Measurements from ENCODE around the gene FBRSL1.
"Not testable (repeated sequence)": the region's sequence is repeated elsewhere in the genome, so short reads cannot be mapped to it uniquely, and the experiment has no call there.

The FBRSL1 gene

DNA sequence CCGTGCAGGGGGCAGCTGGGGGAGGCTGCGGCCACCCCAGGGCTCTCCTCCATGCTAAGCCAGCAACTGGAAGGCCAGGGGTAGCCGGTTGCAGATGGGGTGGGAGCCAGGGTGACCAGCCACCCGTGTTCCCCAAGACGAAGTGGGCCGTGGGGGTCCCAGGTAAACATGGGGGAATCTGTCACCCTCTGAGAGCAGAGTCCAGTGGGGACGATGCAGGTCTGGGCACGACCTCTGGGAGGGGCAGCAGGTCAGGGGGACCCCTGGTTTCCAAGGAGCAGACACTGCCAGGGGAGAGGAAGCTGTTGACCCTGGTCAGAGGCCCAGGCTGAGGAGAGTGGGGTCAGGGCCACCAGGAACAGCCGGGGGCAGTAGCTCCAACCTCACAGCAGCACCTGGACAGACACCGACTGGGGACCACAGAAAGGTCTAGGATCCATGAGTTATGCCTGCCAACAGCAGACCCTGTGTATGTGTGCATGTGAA is 35.0 kb upstream of the FBRSL1 start:
- Histone ChIP-seq H3K27ac (ENCODE audit: low read length) (no peak overlapping the region), H3K27me3 (ENCODE audit: low read depth, low read length) (no peaks in the 10 kb centered on the region), H3K4me3 (ENCODE audit: low read depth in 1 of 2, low read length in 2 of 2) (no peak overlapping the region), H3K4me1 (ENCODE audit: control insufficient read depth in 1 of 2, insufficient read depth in 2 of 2, low read length in 2 of 2) (peaks cover 0 to 4% of the 10 kb centered on the region in 2 donors), H3K9me3 (ENCODE audit: control insufficient read depth in 1 of 2, low read length in 2 of 2) (no peaks in the 10 kb centered on the region), H3K36me3 (ENCODE audit: control insufficient read depth in 1 of 2, insufficient read depth in 2 of 2, low read length in 2 of 2) (no peaks in the 10 kb centered on the region)

DNA sequence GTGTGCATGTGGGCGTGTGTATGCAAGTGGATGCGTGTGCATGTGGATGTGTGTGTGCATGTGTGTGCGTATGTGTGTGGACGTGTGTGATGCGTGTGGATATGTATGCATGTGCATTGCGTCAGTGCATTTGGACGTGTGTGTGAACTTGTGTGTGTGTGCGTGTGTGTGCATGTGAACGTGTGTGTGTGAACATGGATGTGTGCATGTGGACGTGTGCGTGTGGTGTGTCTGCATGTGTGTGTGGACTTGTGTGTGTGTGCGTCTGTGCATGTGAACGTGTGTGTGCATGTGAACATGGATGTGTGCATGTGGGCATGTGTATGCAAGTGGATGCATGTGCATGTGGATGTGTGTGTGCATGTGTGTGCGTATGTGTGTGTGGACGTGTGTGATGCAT is 34.4 kb upstream of the FBRSL1 start:
- Histone ChIP-seq H3K27me3 (ENCODE audit: low read depth, low read length) (no peaks in the 10 kb centered on the region), H3K9me3 (ENCODE audit: control insufficient read depth in 1 of 2, low read length in 2 of 2) (no peaks in the 10 kb centered on the region), H3K4me1 (ENCODE audit: control insufficient read depth in 1 of 2, insufficient read depth in 2 of 2, low read length in 2 of 2) (no peaks in the 10 kb centered on the region), H3K27ac (ENCODE audit: low read length) (no peak overlapping the region), H3K4me3 (ENCODE audit: low read depth in 1 of 2, low read length in 2 of 2) (no peak overlapping the region), H3K36me3 (ENCODE audit: control insufficient read depth in 1 of 2, insufficient read depth in 2 of 2, low read length in 2 of 2) (no peaks in the 10 kb centered on the region)

DNA sequence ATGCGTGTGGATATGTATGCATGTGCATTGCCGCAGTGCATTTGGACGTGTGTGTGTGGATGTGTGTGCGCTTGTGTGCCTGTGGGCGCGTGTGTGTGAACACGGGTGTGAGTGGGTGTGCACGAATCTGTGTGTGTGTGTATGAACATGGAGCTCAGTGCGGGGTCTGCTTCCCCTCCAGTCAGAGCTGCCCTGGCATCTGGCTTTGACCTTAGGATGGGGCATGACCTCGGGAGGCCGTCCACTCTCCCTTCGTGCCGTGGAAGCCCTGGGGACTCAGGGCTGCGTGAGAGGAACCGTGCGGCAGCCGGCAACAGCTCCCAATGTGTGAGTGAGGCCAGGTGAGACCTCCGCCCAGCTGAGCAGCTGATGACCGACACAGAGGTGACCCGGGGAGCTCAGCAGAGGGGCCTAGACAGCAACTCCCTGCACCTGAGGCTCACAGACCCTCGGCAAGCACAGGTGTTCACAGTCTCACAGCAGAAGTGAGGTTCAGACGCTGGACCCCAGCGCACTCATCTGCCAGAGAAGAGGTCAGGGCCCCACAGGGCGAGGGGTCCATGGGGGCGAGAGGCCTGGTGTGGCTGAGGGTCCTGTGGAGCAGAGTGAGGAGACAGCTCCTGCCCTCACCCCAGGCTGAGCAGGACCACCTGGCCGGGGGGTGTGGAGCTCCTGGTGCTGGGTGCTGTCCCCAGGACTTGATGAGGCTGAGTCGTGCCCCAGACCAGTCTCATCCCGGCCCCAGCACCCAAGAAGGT is 33.6 kb upstream of the FBRSL1 start:
- H3K4me1 ChIP-seq (ENCODE audit: control insufficient read depth in 1 of 2, insufficient read depth in 2 of 2, low read length in 2 of 2), result no peaks in the 10 kb centered on the region
- H3K27me3 ChIP-seq (ENCODE audit: low read depth, low read length), result no peaks in the 10 kb centered on the region
- H3K27ac ChIP-seq (ENCODE audit: low read length), result no peak overlapping the region
- H3K9me3 ChIP-seq (ENCODE audit: control insufficient read depth in 1 of 2, low read length in 2 of 2), result no peaks in the 10 kb centered on the region
- no peaks in the 10 kb centered on the region for H3K36me3 ChIP-seq (ENCODE audit: control insufficient read depth in 1 of 2, insufficient read depth in 2 of 2, low read length in 2 of 2)
- no peak overlapping the region for H3K4me3 ChIP-seq (ENCODE audit: low read depth in 1 of 2, low read length in 2 of 2)

DNA sequence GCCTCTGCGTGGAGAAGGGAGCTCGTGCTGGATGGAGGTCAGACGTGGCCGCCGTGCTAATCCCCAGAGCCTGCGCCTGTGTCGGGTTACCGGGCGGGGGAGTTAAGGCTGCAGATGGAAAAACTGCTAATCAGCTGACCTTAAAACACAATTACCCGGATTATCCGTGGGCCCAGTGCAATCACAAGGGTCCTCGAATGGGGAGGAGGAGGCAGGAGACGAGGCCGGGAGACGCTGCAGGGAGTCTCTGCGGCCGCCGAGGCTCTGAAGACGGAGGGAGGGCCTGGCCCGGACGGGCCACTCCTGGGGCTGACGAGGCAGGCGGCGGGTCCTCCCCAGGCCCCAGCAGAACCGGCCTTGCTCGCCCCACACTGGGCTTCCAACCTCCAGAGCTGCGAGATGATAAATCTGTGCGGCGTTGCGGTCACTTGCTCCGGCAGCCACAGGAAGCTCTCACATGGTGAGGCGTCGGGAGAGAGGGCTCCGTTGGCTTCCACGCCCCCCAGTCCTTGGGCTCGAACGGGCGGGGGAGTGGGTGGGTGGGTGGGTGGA is 32.9 kb upstream of the FBRSL1 start:
- Histone ChIP-seq H3K4me3 (ENCODE audit: low read depth in 1 of 2, low read length in 2 of 2) (no peak overlapping the region), H3K9me3 (ENCODE audit: control insufficient read depth in 1 of 2, low read length in 2 of 2) (no peaks in the 10 kb centered on the region), H3K36me3 (ENCODE audit: control insufficient read depth in 1 of 2, insufficient read depth in 2 of 2, low read length in 2 of 2) (no peaks in the 10 kb centered on the region), H3K27me3 (ENCODE audit: low read depth, low read length) (no peaks in the 10 kb centered on the region), H3K27ac (ENCODE audit: low read length) (no peak overlapping the region), H3K4me1 (ENCODE audit: control insufficient read depth in 1 of 2, insufficient read depth in 2 of 2, low read length in 2 of 2) (no peaks in the 10 kb centered on the region)

DNA sequence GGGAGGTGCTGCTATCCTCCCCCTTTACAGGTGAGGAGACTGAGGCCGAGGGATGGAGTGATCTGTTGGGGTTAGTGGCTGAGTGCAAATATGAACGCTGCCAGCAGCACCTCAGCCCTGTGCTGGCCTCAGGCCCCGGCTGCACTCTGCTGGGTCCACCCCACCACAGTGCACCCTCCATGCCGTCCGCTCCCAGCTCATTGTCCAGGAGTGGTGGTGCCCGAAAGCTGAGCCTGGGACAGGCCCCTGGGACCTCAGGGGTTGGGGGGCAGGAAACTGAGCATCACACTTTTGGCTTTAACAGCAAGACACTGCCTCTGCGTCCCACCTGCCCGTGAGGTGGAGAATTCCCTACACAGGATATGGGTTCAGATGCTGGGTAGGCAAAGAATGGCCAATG is 31.5 kb upstream of the FBRSL1 start:
- Histone ChIP-seq H3K27ac (ENCODE audit: low read length) (no peak overlapping the region), H3K9me3 (ENCODE audit: control insufficient read depth in 1 of 2, low read length in 2 of 2) (no peaks in the 10 kb centered on the region), H3K27me3 (ENCODE audit: low read depth, low read length) (no peaks in the 10 kb centered on the region), H3K4me3 (ENCODE audit: low read depth in 1 of 2, low read length in 2 of 2) (no peak overlapping the region), H3K36me3 (ENCODE audit: control insufficient read depth in 1 of 2, insufficient read depth in 2 of 2, low read length in 2 of 2) (no peaks in the 10 kb centered on the region), H3K4me1 (ENCODE audit: control insufficient read depth in 1 of 2, insufficient read depth in 2 of 2, low read length in 2 of 2) (no peaks in the 10 kb centered on the region)

DNA sequence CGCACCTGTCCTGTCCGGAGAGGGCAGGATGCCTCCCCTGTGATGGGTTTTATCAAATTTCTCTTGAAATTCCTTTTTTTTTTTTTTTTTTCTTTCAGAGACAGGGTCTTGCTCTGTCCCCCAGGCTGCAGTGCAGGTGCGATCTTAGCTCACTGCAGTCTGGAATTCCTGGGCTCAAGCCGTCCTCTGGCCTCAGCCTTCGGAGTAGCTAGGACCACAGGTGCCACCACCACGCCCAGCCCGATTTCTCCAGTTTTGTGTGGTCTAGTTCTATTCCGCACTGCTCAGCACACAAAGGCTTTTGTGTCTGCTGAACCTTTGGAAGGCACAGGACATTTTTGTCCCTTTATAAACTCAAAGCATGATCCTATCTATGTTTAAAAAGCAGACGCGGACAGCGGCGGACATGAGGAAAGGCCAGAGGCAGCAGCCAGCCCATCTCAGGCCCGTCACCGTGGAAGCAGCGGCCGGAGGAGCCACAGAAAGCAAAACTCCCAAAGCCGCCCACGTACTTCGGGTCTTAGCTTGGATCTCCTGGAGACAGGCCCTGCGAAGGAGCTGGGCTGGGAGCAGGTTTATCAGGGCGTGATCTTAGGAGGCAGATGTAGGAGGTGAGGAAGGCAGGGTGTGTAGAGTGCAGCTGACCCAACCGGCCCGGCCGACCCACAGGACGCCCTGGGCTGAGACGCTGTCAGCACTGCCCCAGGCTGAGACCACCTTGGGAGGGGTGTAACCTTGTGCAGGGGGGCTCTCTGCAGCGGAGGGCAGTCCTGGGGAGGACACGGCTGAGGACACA is 30.9 kb upstream of the FBRSL1 start:
- Histone ChIP-seq H3K9me3 (ENCODE audit: control insufficient read depth in 1 of 2, low read length in 2 of 2) (no peaks in the 10 kb centered on the region), H3K4me1 (ENCODE audit: control insufficient read depth in 1 of 2, insufficient read depth in 2 of 2, low read length in 2 of 2) (no peaks in the 10 kb centered on the region), H3K27ac (ENCODE audit: low read length) (no peak overlapping the region), H3K27me3 (ENCODE audit: low read depth, low read length) (no peaks in the 10 kb centered on the region), H3K4me3 (ENCODE audit: low read depth in 1 of 2, low read length in 2 of 2) (no peak overlapping the region), H3K36me3 (ENCODE audit: control insufficient read depth in 1 of 2, insufficient read depth in 2 of 2, low read length in 2 of 2) (no peaks in the 10 kb centered on the region)

DNA sequence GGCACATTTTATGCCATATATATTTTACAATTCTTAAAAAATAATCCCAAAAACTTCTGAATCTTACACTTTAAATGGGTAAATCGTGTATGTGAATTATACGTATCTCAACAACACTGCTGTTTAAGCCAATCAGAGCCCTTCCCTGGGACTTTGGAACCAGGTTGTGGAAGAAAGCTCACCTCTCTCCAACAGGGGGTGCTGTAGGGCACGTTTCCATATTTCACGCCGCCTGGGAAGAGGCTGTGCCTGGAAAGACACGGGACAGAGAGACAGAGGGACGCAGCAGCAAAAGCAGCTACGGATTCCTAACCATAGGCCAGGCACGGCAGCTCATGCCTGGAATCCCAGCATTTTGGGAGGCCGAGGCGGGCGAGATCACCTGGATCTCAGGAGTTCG is 29.4 kb upstream of the FBRSL1 start:
- no peaks in the 10 kb centered on the region for H3K4me1 ChIP-seq (ENCODE audit: control insufficient read depth in 1 of 2, insufficient read depth in 2 of 2, low read length in 2 of 2)
- no peaks in the 10 kb centered on the region for H3K27me3 ChIP-seq (ENCODE audit: low read depth, low read length)
- no peaks in the 10 kb centered on the region for H3K36me3 ChIP-seq (ENCODE audit: control insufficient read depth in 1 of 2, insufficient read depth in 2 of 2, low read length in 2 of 2)
- no peak overlapping the region for H3K27ac ChIP-seq (ENCODE audit: low read length)
- H3K4me3 ChIP-seq (ENCODE audit: low read depth in 1 of 2, low read length in 2 of 2), result no peak overlapping the region
- no peaks in the 10 kb centered on the region for H3K9me3 ChIP-seq (ENCODE audit: control insufficient read depth in 1 of 2, low read length in 2 of 2)

DNA sequence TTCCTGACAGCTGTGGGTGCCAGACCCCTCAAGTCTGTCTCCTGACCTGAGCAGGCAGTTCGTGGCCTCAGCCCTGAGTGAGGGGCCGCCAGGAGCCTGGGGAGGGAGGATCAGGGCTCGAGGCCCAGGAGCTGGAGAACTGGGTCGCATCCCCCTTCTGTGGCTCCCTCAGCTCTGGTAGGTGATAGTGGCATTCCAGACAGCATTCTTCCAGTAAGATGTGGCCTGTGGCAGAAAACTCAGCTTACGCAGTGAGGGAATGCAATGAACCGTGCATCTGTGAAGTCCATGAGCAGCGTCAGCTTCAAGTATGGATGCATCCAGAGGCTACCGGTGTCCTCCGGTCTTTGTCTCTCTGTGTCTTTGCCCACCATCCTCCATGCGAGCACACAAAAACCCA is 28.4 kb upstream of the FBRSL1 start:
- no peak overlapping the region for H3K27ac ChIP-seq (ENCODE audit: low read length)
- H3K4me1 ChIP-seq (ENCODE audit: control insufficient read depth in 1 of 2, insufficient read depth in 2 of 2, low read length in 2 of 2), result no peaks in the 10 kb centered on the region
- no peaks in the 10 kb centered on the region for H3K27me3 ChIP-seq (ENCODE audit: low read depth, low read length)
- H3K9me3 ChIP-seq (ENCODE audit: control insufficient read depth in 1 of 2, low read length in 2 of 2), result no peaks in the 10 kb centered on the region
- no peak overlapping the region for H3K4me3 ChIP-seq (ENCODE audit: low read depth in 1 of 2, low read length in 2 of 2)
- H3K36me3 ChIP-seq (ENCODE audit: control insufficient read depth in 1 of 2, insufficient read depth in 2 of 2, low read length in 2 of 2), result no peaks in the 10 kb centered on the region

DNA sequence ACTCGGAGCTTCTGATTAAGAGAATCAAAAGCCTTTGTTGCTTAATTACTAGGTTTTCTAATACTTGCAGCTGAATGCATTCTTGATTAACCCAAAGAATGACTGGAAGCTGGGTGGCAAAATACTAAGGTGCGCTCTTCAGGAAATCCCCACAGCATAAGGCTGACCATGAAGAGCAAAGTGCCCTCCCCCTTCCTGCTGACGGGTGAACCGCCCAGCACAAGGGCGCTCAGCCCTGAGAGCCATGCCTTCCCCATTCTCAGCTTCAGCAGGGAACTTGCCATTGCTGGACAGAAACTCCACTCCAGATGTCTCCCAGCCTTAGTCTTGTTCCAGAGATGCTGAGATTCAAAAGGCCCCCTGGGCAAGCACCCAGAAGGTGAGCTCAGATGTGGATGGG is 27.2 kb upstream of the FBRSL1 start:
- H3K27ac ChIP-seq (ENCODE audit: low read length), result no peak overlapping the region
- H3K4me1 ChIP-seq (ENCODE audit: control insufficient read depth in 1 of 2, insufficient read depth in 2 of 2, low read length in 2 of 2), result no peaks in the 10 kb centered on the region
- no peaks in the 10 kb centered on the region for H3K9me3 ChIP-seq (ENCODE audit: control insufficient read depth in 1 of 2, low read length in 2 of 2)
- H3K4me3 ChIP-seq (ENCODE audit: low read depth in 1 of 2, low read length in 2 of 2), result no peak overlapping the region
- no peaks in the 10 kb centered on the region for H3K27me3 ChIP-seq (ENCODE audit: low read depth, low read length)
- no peaks in the 10 kb centered on the region for H3K36me3 ChIP-seq (ENCODE audit: control insufficient read depth in 1 of 2, insufficient read depth in 2 of 2, low read length in 2 of 2)

DNA sequence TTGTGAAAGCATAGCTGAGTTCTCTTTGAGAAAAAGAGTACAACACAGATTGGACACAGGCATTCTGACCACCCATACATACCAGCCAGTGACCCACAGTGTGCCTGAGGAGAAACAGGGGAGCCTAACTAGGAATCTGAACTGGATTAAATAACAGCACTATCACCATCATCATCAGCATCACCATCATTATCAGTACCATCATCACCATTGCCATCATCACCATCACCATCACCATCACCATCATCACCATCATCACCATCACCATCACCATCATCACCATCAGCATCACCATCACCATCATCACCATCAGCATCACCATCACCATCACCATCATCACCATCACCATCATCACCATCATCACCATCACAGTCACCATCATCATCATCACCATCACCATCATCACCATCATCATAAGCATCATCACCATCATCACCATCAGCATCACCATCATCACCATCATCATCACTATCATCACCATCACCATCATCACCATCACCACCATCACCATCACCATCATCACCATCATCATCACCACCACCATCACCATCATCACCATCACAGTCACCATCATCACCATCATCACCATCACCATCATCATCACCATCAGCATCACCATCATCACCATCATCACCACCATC is 26.5 kb upstream of the FBRSL1 start:
- not testable (repeated sequence) for H3K27me3 ChIP-seq (ENCODE audit: low read depth, low read length); H3K27ac ChIP-seq (ENCODE audit: low read length); H3K4me1 ChIP-seq (ENCODE audit: control insufficient read depth in 1 of 2, insufficient read depth in 2 of 2, low read length in 2 of 2)

DNA sequence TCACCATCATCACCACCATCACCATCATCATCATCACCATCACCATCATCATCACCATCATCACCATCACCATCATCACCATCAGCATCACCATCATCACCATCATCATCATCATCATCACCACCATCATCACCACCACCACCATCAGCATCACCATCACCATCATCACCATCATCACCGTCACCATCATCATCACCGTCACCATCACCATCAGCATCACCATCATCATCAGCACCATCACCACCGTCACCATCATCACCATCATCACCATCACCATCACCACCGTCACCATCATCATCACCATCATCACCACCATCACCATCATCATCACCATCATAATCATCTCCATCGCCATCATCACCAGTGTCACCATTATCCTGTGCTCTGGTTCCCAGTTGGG is 25.6 kb upstream of the FBRSL1 start:
- H3K27ac ChIP-seq (ENCODE audit: low read length); H3K4me1 ChIP-seq (ENCODE audit: control insufficient read depth in 1 of 2, insufficient read depth in 2 of 2, low read length in 2 of 2); H3K4me3 ChIP-seq (ENCODE audit: low read depth in 1 of 2, low read length in 2 of 2); H3K36me3 ChIP-seq (ENCODE audit: control insufficient read depth in 1 of 2, insufficient read depth in 2 of 2, low read length in 2 of 2); H3K9me3 ChIP-seq (ENCODE audit: control insufficient read depth in 1 of 2, low read length in 2 of 2); H3K27me3 ChIP-seq (ENCODE audit: low read depth, low read length): not testable (repeated sequence)

More for the DNA sequence above, 26.5 kb upstream of the FBRSL1 start:
- H3K4me3 ChIP-seq (ENCODE audit: low read depth in 1 of 2, low read length in 2 of 2); H3K9me3 ChIP-seq (ENCODE audit: control insufficient read depth in 1 of 2, low read length in 2 of 2); H3K36me3 ChIP-seq (ENCODE audit: control insufficient read depth in 1 of 2, insufficient read depth in 2 of 2, low read length in 2 of 2): not testable (repeated sequence)
